Stimulated activated naive CD8-positive, alpha-beta T cell treated with anti-CD3 and anti-CD28 coated beads, Interleukin-15, amount 100 ng/mL, for 72 hours (primary cell): Measurements from ENCODE around the gene DLGAP3.
"Not testable (repeated sequence)": the region's sequence is repeated elsewhere in the genome, so short reads cannot be mapped to it uniquely, and the experiment has no call there.

ENCODE experiments used
- ATAC-seq: fragments of 150-1000 bp; cut with Tn5 transposase; 2 replicates; pipeline ENCODE4 v1.10.0; 2021; ENCODE audit warnings: mild to moderate bottlenecking, moderate library complexity
- DNase-seq, 2 donors: peaks; one replicate each; pipeline ENCODE4 v3.0.0; 2021 to 2022
- H3K27ac Mint-ChIP-seq, 2 donors: one replicate each; pipeline ENCODE4 v1.8.0; 2022; ENCODE audit warnings: mild to moderate bottlenecking in 2 of 2, mixed read lengths in 2 of 2, moderate library complexity in 2 of 2
- H3K27me3 Mint-ChIP-seq: one replicate; pipeline ENCODE4 v1.8.0; 2022; ENCODE audit warnings: mixed read lengths
- H3K4me1 Mint-ChIP-seq: one replicate; pipeline ENCODE4 v1.8.0; 2022; ENCODE audit warnings: mild to moderate bottlenecking, mixed read lengths
- H3K4me3 Mint-ChIP-seq, 2 donors: one replicate each; pipeline ENCODE4 v1.8.0; 2022; ENCODE audit warnings: mild to moderate bottlenecking in 2 of 2, mixed read lengths in 2 of 2, moderate library complexity in 1 of 2
- H3K9me3 Mint-ChIP-seq, 2 donors: one replicate each; pipeline ENCODE4 v1.8.0; 2022; ENCODE audit warnings: mixed read lengths in 2 of 2

The DLGAP3 gene

DNA sequence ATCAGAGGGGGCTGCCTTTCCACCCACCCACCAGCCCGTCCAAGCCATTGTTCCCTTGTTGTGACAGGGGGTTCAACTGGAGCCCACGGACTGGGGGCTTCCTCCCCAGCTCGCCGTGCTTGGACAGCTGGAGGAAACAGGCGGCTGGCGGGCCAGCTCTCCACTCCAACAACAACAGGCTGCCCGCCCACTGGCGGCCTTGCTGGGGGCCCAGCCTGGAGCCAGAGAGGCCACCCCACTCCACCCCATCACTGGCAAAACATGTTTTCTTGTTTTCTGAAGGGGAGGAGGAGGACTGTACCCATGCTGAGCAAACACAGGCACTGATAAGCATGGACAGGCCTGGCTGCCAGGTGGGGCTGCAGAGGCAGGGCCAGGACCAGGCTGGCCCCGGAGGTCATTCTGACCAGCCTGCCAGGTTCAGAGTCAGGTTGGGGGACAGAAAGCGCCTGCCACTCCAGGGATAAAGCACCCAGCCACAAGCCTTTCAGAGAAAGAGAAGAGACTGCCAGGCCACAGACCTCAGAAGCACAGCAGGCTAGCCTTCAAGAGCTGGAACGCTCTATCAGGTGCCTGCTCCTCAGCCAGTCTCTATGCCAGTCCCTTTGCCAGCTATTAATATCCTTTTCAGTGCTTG, 103.9 kb downstream of the DLGAP3 start:
- Mint-ChIP-seq H3K9me3 (no peaks in the 10 kb centered on the region), H3K4me3 (no peak overlapping the region), H3K27ac (no peak overlapping the region), H3K27me3 (no peaks in the 10 kb centered on the region), H3K4me1 (no peaks in the 10 kb centered on the region)
- DNase-seq (no peak), ATAC-seq (no peak)

- no peak for DNase-seq
- no peaks in the 10 kb centered on the region for H3K4me1 Mint-ChIP-seq
- no peak for ATAC-seq
- H3K4me3 Mint-ChIP-seq, result no peak overlapping the region
- no peaks in the 10 kb centered on the region for H3K27me3 Mint-ChIP-seq
- H3K27ac Mint-ChIP-seq, result no peak overlapping the region
- no peaks in the 10 kb centered on the region for H3K9me3 Mint-ChIP-seq
Measured at GRCh38 chr1:34824817-34825454, 104.5 kb downstream of the DLGAP3 start.

- DNase-seq (no peak), ATAC-seq (no peak)
- H3K9me3 Mint-ChIP-seq, result no peaks in the 10 kb centered on the region
Measured at GRCh38 chr1:34822202-34822601, 107.2 kb downstream of the DLGAP3 start.

GRCh38 chr1:34818862-34819261, 110.6 kb downstream of the DLGAP3 start:
- H3K9me3 Mint-ChIP-seq, ATAC-seq: not testable (repeated sequence)

More at GRCh38 chr1:34822202-34822601, 107.2 kb downstream of the DLGAP3 start:
- no peaks in the 10 kb centered on the region for H3K27me3 Mint-ChIP-seq
- no peaks in the 10 kb centered on the region for H3K4me1 Mint-ChIP-seq
- H3K4me3 Mint-ChIP-seq, result no peak overlapping the region
- H3K27ac Mint-ChIP-seq, result no peak overlapping the region

GRCh38 chr1:34816778-34817177, 112.7 kb downstream of the DLGAP3 start:
- no peaks in the 10 kb centered on the region for H3K27me3 Mint-ChIP-seq
- H3K4me3 Mint-ChIP-seq, result no peak overlapping the region
- H3K9me3 Mint-ChIP-seq, result no peaks in the 10 kb centered on the region
- no peak overlapping the region for H3K27ac Mint-ChIP-seq
- DNase-seq (no peak), ATAC-seq (no peak)
- H3K4me1 Mint-ChIP-seq, result no peaks in the 10 kb centered on the region

More at GRCh38 chr1:34818862-34819261, 110.6 kb downstream of the DLGAP3 start:
- not testable (repeated sequence) for DNase-seq, H3K27ac Mint-ChIP-seq, H3K27me3 Mint-ChIP-seq, H3K4me1 Mint-ChIP-seq, H3K4me3 Mint-ChIP-seq

GRCh38 chr1:34816332-34816731, 113.1 kb downstream of the DLGAP3 start:
- H3K9me3 Mint-ChIP-seq, result no peaks in the 10 kb centered on the region
- H3K27me3 Mint-ChIP-seq, result no peaks in the 10 kb centered on the region

More at GRCh38 chr1:34816332-34816731, 113.1 kb downstream of the DLGAP3 start:
- Mint-ChIP-seq H3K4me3 (no peak overlapping the region), H3K27ac (no peak overlapping the region), H3K4me1 (no peaks in the 10 kb centered on the region)
- ATAC-seq (no peak), DNase-seq (no peak)
